Stimulated activated CD4-positive, alpha-beta T cell treated with anti-CD3 and anti-CD28 coated beads, Interleukin-1b, Interleukin-23, amount 100 ng/mL, for 48 hours (primary cell): ENCODE results near the gene ADAMTS20.
"Not testable (repeated sequence)": the region's sequence is repeated elsewhere in the genome, so short reads cannot be mapped to it uniquely, and the experiment has no call there.

ENCODE experiments used
- DNase-seq: peaks from one replicate; pipeline ENCODE4 v3.0.0-alpha.2; 2020

The ADAMTS20 gene

GRCh38 chr12:43551971-43552559 is at the start of gene ADAMTS20:
TSS of gene ADAMTS20 (minus strand) at chr12:43552203. CDS start at chr12:43551921, 282 bp downstream.
- no peak for DNase-seq

GRCh38 chr12:43599708-43600107 is 47.7 kb upstream of the ADAMTS20 start:
- no peak for DNase-seq

- DNase-seq = no peak
Measured at GRCh38 chr12:43599066-43599465, 47.1 kb upstream of the ADAMTS20 start.

DNA sequence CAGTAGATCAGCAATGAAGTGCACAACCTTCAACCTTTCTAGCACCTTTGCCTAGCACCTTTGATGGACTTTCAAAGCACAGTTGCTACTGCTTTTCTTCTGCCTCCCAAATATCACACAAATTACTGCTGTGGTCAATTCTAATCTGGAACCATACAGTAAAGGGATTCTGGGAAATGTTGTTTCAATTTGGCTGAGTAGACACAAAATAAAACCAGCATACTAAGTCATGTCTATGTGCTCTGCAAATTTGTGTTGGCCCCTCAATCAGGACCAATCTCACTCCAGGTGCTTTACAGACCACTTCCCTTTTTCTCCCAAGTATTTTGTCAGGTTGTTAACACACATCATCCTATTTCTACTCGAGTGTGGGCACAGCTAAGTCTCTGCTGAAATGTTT is 38.3 kb upstream of the ADAMTS20 start:
- DNase-seq = no peak

GRCh38 chr12:43586646-43587245 is 34.7 kb upstream of the ADAMTS20 start:
- DNase-seq = no peak

- no peak for DNase-seq
Measured at GRCh38 chr12:43585676-43586075, 33.7 kb upstream of the ADAMTS20 start.

GRCh38 chr12:43580601-43581000 is 28.6 kb upstream of the ADAMTS20 start:
- DNase-seq = no peak

GRCh38 chr12:43579206-43579605 is 27.2 kb upstream of the ADAMTS20 start:
- DNase-seq = no peak

GRCh38 chr12:43578782-43579181 is 26.8 kb upstream of the ADAMTS20 start:
- no peak for DNase-seq

GRCh38 chr12:43577381-43577780 is 25.4 kb upstream of the ADAMTS20 start:
- DNase-seq = no peak

- no peak for DNase-seq
Measured at GRCh38 chr12:43576162-43576561, 24.2 kb upstream of the ADAMTS20 start.

DNA sequence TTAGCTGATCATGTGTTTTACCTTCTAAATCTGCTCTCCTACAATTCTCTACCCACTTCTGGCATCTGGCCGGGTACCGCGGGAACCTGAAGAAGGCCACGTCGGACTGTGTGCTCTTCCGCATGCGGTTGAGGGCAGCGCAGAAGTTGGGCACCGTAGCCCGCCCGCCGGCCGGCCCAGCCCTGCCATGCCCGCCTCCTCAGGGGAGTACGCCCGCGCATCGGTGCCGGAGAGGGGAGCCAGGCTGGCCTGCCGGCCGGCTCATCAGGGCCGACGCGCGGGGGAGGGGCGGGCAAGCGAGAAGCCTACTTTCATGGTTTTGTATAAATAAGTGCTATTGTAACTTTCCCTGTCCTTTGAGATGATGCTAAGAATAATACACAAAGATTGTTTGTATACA is 19.9 kb upstream of the ADAMTS20 start:
- DNase-seq = no peak

DNA sequence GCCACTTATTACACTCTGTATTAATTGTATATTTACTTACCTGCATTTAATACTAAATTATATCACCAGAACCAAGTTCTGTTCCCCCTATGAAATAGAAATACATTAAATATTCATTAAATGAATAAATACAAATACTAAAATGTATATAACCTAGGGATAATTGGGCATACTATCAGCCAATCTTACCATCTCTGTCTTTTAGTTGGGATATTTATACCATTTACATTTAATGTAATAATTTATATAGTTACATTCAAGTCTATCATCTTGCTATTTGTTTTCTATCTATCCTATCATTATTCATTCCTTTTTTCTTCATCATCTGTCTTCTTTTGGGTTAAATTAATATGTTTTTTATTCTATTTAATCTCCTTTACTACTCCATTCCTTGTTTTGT is 4.1 kb upstream of the ADAMTS20 start:
- DNase-seq = no peak

DNA sequence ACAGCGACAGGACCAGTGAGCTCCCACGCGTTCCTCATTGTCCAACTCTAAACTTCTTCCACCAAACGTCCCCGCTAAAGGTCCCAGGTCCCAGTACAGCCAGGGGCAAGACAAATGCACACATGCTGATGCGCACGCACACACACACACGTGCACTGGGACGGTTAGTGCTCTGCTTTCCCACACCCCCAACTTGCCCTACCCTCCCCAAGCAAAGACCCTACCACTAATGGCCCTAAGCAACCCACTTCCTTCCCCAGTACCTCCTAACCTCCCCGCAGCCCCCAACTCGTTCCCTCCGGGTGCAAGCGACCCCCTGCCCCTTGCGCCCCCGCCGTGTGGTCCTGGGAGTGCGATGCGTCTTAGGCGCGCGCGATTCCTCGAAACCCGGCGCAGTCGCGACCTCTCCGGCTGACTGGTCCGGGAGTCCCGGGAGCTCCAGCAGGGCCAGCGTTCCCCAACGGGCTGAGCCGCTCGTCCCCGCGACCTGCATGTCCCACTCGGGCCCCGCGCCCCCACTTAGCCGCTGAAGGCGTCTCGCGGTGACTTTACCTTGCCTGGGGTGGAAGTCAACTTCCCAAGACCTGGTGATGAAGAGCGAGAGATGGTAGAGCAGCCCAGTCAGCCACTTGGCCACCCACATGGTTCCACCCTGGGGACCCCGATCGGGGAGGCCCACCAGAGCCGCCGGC is 578 bp downstream of the ADAMTS20 start:
- no peak for DNase-seq

DNA sequence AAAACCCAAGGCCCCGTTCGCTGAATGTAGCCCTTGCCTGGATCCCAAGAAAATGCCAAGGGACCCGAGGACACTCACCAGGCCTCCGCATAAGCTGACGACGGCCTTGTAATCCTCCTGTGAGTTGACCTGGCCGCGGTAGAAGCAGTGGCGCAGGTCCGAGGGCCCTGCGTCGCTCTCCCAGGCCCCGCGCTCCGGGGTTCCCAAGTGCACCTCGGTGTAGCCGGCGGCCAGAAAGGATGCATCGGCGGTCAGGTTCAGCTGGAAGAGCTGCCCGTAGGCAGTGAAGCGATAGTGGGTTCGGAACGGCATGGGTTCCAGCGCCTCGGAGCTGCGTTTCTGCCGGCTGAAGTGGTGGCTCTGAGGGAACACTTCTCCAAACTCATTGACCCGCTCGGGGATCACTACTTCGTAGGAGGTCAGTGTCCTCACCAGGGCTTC is 1.2 kb downstream of the ADAMTS20 start:
- DNase-seq = no peak

DNA sequence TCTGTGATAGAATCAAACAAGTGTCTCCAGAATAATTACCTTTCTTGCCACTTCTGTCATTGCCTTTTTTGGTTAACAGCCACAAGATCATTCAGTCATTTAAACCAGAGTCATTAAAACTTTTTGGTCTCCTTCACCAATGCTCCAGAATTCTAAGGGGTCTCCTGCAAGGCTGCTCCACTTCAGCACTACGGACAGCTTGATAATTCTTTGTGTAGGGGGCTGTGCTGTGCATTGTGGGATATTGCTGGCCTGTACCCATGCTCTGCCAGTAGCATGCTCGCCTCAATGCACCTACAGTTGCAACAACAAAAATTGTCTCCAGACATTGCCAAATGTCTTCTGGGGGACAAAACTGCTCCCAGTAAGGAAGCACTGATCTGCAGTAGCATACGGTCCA is 7.3 kb downstream of the ADAMTS20 start:
- DNase-seq = no peak

DNA sequence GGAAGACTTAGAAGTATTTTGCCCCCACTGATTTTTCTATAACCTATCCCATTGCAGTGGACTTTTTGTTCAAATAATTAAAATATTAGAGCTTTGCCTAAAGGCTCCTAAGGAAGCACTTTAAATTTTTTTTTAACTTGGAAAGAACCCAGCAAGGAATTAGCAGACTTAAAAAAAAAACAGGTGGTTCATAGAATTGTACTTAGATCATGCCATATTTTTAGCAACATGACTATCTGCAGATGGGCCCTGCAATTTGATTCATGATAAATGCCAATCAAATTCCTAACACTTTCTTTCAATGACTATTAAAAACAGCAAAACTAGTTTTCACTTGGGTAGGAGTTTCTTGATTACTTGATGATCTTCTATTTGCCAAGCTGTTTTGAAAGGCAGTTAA is 11.5 kb downstream of the ADAMTS20 start:
- DNase-seq = no peak

- DNase-seq = not testable (repeated sequence)
Measured at GRCh38 chr12:43537675-43538074, 14.3 kb downstream of the ADAMTS20 start.

- DNase-seq = no peak
Measured at GRCh38 chr12:43516045-43516444, 36.0 kb downstream of the ADAMTS20 start.

DNA sequence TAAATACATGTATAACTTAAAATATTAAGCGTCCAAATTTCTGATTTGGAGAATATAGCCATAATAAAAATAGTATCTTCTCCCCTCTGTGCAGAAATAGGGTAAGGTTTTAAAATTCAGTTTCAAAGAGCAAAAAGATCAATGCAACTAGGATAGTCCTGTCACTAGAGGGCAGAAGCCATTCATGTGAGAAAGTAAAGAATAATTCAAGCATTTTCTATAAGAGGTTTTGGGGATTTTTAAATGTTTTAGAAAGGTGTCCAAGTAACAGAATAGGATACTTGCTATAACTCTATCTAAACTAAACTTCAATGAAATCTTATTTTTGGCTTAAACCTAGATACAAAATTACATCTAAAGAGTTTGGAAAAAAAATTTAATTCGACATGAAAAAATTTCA is 50.3 kb downstream of the ADAMTS20 start:
- DNase-seq = no peak

GRCh38 chr12:43493261-43493797 is 58.7 kb downstream of the ADAMTS20 start:
- DNase-seq = no peak

DNA sequence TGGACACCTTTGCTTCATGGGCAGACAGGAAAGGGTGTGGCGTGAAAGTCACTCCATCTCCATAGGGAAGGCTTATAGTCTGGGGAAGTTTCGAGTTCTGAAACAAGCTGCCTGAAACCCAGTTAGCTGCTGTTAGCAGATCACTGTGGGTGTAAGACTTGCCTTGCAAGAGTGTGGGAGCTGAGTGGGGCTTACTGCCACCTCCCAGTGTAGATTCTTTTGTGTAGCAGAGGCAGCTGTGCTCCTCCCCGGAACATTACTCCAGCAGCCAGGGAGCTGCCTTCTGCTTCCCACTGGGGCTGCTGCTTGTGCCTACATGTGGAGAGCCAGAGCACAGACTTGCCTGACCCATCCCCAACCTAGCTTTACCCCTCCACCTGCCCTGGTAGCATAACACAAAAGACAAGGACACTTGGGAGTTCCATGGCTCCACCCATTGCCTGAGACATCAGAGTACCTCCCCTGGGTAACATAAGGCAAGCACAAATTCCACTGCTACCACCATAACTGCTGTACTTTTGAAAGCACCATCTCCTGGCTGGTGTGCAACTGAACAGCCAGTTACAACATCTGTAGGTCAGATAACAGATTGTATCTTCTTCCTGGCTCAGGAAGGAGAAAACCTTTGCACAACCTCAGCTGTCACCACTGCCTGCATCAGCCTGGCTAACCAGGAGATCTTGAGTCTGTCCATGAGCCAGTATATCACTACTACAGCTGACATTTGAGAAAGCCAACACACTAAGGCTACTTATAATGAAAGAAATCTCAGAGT is 69.5 kb downstream of the ADAMTS20 start:
- DNase-seq = no peak

DNA sequence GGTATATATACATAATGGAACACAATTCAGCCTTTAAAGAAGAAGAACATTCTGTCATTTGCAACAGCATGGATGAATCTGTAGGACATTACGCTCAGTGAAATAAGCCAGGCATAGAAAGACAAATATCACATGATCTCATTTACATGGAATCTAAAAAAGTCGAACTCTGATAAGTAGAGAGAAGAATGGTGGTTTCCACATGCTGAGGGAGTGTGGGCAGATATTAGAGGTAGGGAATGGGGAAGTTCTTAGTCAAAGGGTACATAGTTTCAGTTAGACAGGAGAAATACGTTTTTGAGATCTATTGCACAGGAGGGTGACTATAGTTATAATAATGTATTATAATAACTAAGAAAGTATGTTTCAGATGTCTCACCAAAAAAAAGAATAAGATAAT is 71.4 kb downstream of the ADAMTS20 start:
- DNase-seq = no peak
